Measurements from ENCODE around the gene CELA2A. TPM values are rescaled to one million over a fixed set of nuclear protein-coding genes. Genes with fewer than 3 reads are reported as not detected.
"Not testable (repeated sequence)": the region's sequence is repeated elsewhere in the genome, so short reads cannot be mapped to it uniquely, and the experiment has no call there.

CELA2A gene
- total RNA-seq, 2 experiments from 2014 or later, result not detected

DNA sequence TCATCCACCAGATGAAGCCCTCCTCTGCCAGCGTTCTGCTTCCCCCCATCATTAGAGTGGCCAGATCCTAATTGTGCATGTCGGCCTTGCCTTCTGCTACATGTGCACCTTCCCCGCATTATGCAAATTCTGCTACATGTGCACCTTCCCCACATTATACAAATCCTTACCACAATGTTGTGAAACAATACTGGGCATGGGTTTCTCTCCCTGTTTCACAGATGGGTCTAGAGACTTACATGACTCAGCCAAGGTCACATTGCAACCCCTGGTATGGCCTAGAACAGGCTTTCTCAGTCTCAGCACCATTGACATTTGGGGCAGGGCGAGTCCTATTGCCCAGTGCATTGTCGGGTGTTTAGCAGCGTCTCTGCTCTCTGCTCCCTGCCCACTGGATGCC, 1.0 kb upstream of the CELA2A start:
- H3K36me3 ChIP-seq (ENCODE audit: insufficient read depth, low read length), result no peaks in the 10 kb centered on the region
- Mint-ChIP-seq H3K4me1 (ENCODE audit: low read depth) (no peaks in the 10 kb centered on the region), H3K4me3 (no peak overlapping the region), H3K27ac (no peak overlapping the region), H3K36me3 (ENCODE audit: low read depth) (no peaks in the 10 kb centered on the region), H3K9me3 (no peaks in the 10 kb centered on the region), H3K27me3 (no peaks in the 10 kb centered on the region)
- TF ChIP-seq, protein P1, sequence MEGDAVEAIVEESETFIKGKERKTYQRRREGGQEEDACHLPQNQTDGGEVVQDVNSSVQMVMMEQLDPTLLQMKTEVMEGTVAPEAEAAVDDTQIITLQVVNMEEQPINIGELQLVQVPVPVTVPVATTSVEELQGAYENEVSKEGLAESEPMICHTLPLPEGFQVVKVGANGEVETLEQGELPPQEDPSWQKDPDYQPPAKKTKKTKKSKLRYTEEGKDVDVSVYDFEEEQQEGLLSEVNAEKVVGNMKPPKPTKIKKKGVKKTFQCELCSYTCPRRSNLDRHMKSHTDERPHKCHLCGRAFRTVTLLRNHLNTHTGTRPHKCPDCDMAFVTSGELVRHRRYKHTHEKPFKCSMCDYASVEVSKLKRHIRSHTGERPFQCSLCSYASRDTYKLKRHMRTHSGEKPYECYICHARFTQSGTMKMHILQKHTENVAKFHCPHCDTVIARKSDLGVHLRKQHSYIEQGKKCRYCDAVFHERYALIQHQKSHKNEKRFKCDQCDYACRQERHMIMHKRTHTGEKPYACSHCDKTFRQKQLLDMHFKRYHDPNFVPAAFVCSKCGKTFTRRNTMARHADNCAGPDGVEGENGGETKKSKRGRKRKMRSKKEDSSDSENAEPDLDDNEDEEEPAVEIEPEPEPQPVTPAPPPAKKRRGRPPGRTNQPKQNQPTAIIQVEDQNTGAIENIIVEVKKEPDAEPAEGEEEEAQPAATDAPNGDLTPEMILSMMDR (IDR thresholded peaks at IDR 0.05), result no peak
- H3K9me3 ChIP-seq (ENCODE audit: control insufficient read depth in 1 of 2, insufficient read depth in 1 of 2, low read length in 2 of 2), result peaks cover 0 to 3% of the 10 kb centered on the region in 2 experiments
- intact Hi-C loops (cut with DNase I, micrococcal nuclease), result no loop called here
- ChIA-PET POLR2A (no interaction called here), CTCF (no interaction called here)
- DNase-seq, result no peak
- no peak for ATAC-seq (ENCODE audit: poor library complexity)
- H3K27me3 ChIP-seq (ENCODE audit: control insufficient read depth in 1 of 2, insufficient read depth in 2 of 2, low read length in 2 of 2), result no peaks in the 10 kb centered on the region
- H3K27ac ChIP-seq (ENCODE audit: low read depth in 1 of 2, low read length in 2 of 2), result no peak overlapping the region
- no peak overlapping the region for H3K4me3 ChIP-seq (ENCODE audit: low read length)
- no peaks in the 10 kb centered on the region for H3K4me1 ChIP-seq (ENCODE audit: insufficient read depth, low read length)

DNA sequence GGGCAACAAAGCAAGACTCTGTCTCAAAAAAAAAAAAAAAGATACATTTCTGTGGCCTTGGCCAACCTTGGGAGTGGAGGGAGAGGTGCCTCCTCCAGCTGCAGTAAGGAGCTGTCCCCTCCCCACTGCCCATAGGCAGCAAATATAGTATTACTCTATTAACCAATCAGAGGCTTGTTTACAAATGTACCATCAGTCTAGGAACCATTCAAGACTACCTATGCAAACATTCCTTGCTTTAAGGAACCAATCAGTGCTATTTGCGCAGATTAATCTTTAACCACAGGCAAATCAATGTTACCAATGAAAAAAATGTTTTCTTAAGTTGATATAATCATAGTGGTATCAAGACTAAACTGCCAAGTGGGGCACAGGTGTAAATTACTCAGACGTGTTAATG, 1.1 kb downstream of the CELA2A start:
- Mint-ChIP-seq H3K27ac (no peak overlapping the region), H3K36me3 (ENCODE audit: low read depth) (no peaks in the 10 kb centered on the region), H3K4me1 (ENCODE audit: low read depth) (no peaks in the 10 kb centered on the region), H3K4me3 (no peak overlapping the region), H3K9me3 (no peaks in the 10 kb centered on the region), H3K27me3 (no peaks in the 10 kb centered on the region)
- Histone ChIP-seq H3K27ac (ENCODE audit: low read depth in 1 of 2, low read length in 2 of 2) (no peak overlapping the region), H3K36me3 (ENCODE audit: insufficient read depth, low read length) (no peaks in the 10 kb centered on the region), H3K4me3 (ENCODE audit: low read length) (no peak overlapping the region), H3K9me3 (ENCODE audit: control insufficient read depth in 1 of 2, insufficient read depth in 1 of 2, low read length in 2 of 2) (no peaks in the 10 kb centered on the region), H3K4me1 (ENCODE audit: insufficient read depth, low read length) (no peaks in the 10 kb centered on the region), H3K27me3 (ENCODE audit: control insufficient read depth in 1 of 2, insufficient read depth in 2 of 2, low read length in 2 of 2) (no peaks in the 10 kb centered on the region)
- POLR2A ChIA-PET, result no interaction called here
- TF ChIP-seq, protein P1 (IDR thresholded peaks at IDR 0.05), result no peak
- CTCF ChIA-PET, result no interaction called here
- ATAC-seq (ENCODE audit: poor library complexity), result no peak
- no peak for DNase-seq
- intact Hi-C loops (cut with DNase I, micrococcal nuclease), result no loop called here

DNA sequence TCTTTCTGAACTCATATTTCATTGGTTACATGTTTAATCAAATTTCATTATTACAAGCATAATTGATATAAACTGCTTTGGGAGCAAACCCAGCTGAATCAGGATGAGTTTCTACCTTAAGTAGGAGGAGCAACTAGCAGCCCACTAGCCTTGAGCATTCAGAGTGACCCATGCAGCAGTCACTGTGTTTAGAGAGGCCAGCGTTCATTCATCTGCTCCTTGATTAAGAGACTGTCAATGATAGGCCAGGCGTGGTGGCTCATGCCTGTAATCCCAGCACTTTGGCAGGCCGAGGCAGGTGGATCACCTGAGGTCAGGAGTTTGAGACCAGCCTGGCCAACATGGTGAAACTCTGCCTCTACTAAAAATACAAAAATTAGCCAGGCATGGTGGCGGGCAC, 1.9 kb downstream of the CELA2A start:
- H3K27ac ChIP-seq (ENCODE audit: low read depth in 1 of 2, low read length in 2 of 2); H3K36me3 Mint-ChIP-seq (ENCODE audit: low read depth); H3K4me1 ChIP-seq (ENCODE audit: insufficient read depth, low read length); DNase-seq; CTCF ChIA-PET; H3K9me3 ChIP-seq (ENCODE audit: control insufficient read depth in 1 of 2, insufficient read depth in 1 of 2, low read length in 2 of 2); POLR2A ChIA-PET; H3K4me3 Mint-ChIP-seq; H3K27ac Mint-ChIP-seq; H3K9me3 Mint-ChIP-seq; intact Hi-C loops (cut with DNase I, micrococcal nuclease); H3K4me1 Mint-ChIP-seq (ENCODE audit: low read depth); ATAC-seq (ENCODE audit: poor library complexity); H3K36me3 ChIP-seq (ENCODE audit: insufficient read depth, low read length); H3K4me3 ChIP-seq (ENCODE audit: low read length); H3K27me3 Mint-ChIP-seq; H3K27me3 ChIP-seq (ENCODE audit: control insufficient read depth in 1 of 2, insufficient read depth in 2 of 2, low read length in 2 of 2): not testable (repeated sequence)

Measured in CD4-positive, alpha-beta T cell (primary cell).